GM18858 (cell line): Measurements from ENCODE around the gene NTF4.
A peak's percentile ranks its signal among the peaks of the same experiment; 100 is the strongest.
"Not testable (repeated sequence)": the region's sequence is repeated elsewhere in the genome, so short reads cannot be mapped to it uniquely, and the experiment has no call there.

Source experiments
- ATAC-seq: cut with Tn5 transposase; IDR thresholded peaks from one replicate; pipeline ENCODE4 v1.9.1; 2021; ENCODE audit not compliant: unreplicated experiment

The NTF4 gene

DNA sequence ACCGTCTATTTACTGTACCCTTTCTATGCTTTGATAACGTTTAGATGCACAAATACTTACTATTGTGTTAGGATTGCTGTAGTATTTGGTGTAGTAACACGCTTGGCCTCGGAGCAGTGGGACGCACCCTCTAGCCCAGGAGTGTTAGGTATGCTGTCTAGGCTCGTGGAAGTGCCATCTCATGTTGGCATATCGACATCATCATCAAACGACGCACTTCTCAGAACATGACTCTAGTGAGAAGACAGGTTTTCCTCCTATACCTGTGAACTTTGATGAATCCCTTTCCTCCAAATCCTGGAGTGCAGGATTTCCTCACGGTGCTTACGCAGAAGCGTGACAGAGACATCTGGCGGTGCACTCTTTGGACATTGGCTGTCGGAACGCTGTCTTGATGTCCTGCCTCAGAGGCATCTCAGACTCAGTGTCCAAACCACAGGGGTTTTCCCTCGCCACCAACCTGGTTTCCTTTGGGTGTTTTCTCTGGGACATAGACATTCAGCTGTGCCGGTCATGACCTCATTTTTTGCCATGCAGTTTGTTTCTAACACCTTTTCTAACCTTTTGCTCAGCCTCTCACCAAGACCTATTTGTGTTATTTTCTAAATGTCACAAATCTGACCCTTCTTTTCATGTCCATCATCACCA lies 26.9 kb upstream of the NTF4 start:
- ATAC-seq: no peak

DNA sequence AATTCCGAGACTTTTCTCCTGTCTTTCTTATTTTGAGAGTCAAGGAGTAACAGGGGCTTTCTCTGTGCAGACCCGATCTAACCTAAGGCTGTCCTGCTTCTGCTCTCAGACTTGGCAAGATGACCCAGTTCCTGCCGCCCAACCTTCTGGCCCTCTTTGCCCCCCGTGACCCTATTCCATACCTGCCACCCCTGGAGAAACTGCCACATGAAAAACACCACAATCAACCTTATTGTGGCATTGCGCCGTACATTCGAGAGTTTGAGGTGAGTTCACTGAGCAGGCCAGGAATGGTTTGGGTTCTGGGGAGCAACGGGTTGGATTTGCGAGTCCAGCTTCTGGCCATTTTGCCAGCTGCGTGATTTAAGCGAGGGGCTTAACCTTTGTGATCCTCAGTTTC lies 21.7 kb upstream of the NTF4 start:
- ATAC-seq: no peak

DNA sequence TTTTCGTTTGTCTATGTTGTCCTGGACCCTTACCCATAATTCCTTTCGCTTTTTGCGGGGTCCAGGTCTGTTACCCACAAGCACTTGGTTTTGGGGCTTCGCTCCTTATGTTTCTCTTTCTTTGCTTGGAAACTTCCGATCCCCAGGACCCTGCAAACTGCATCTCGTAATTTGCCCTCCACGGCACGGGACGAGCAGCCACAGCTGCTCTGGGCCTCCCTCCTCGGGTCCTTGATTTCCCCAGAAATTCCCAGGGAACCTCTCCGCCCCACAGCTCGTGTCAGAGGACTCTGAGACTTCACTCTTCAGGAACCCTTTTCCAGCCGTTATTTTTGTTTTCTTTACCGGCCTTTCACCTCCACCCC lies 21.2 kb upstream of the NTF4 start:
- ATAC-seq: no peak

DNA sequence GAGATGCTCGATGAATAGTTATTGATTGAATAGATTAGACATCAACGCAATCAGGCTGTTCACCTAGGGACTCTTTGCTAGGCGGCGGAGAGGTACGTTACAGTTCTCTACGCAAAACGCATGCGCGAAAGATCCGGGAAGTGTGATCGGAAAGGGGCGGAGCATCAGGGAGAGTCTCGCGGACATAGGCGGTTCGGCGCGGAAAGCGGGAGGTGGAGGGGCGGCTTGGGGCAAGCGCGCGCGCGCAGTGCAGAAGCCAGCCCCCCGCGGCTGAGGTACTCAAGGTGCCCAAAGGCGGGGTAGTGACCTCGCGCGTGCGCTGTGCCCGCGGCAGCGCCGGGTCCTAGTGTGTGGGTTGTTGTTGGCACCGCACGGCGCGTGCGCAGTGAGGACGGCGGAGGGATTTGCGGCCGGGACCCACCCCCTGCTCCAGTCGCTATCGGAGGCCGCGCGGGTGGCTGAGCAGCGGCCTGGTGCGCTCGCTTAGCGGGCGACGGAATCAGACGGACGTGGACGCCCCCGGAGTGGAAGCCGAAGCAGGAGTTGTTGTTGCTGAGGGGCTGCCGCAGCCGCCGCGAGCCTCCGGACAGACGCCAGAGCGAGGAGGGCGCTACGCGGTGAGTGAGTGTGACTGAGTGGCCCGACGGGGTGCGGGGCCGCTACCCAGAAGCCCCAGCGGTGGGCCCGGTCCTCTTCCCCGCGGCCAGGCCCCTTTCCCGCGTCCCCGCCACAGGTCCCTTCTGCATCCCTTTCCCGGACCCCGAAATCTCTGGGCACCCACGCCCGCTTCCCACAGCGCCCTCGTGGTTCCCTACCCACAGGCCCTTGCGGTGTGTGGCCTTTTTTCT lies 20.6 kb upstream of the NTF4 start, which contains the start of gene SNRNP70:
Gene SNRNP70 (plus strand): TSS at position 432 of the 848 bp plus-strand sequence. CDS start 964 bp downstream, outside the sequence.
- ATAC-seq: peak; percentile 72

DNA sequence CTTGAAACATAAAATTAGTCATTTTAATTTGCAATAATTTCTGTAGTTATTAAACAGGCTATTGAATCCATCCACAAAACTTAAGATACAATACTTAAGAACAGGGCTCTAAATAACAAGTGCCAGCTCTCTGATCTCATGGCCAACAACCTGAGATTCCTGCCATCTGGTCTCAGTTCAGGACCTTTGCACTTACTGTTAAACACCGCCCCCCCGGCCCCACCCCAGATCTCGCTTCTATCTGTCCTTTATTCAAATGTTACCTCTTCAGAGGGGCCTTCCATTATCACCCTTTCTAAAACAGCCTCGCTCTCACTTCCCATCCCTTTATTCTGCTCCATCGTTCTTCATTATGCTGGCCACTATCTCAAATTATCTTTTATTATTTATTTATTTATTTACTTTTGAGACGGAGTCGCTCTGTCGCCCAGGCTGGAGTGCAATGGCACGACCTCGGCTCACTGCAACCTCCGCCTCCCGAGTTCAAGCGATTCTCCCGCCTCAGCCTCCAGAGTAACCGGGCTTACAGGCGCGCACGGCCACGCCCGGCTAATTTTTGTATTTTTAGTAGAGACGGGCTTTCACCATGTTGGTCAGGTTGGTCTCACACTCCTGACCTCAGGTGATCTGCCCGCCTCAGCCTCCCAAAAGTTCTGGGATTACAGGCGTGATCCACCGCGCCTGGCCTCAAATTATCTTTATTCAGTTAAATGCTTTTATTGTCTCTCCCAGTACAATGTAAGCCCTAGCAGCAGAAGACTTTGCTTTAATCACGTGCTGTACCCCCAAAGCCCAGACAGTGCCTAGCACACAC lies 19.8 kb upstream of the NTF4 start:
- no peak for ATAC-seq

DNA sequence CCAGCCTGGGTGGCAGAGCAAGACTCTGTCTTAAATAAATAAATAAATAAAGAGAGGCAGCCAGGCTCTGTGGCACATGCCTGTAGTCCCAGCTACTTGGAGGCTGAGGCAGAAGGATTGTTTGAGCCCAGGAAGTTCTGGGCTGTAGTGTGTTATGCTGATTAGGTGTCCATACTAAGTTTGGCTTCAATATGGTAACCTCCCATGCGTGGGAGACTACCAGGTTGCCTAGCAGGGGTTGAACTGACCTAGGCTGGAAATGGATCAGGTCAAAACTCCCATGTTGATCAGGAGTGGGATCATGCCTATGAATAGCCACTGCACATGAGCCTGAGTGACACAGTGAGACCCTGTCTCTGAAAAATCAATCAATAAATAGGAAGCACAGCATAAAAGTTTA lies 16.7 kb upstream of the NTF4 start:
- ATAC-seq: no peak

DNA sequence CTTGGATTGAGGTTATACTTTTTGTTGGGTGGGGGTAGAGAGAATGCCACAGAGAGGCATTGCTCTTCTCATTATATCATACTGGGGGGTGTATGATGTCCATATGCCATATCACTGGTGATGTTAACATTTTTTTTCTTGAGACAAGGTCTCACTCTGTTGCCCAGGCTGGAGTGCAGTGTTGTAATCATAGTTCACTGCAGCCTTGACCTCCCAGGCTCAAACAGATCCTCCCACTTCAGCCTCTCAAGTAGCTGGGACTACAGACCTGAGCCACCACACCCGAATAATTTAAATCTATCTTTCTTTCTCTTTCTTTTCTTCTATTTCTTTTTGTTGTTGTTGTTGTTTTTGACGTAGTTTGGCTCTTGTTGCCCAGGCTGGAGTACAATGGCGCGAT lies 15.8 kb upstream of the NTF4 start:
- no peak for ATAC-seq

DNA sequence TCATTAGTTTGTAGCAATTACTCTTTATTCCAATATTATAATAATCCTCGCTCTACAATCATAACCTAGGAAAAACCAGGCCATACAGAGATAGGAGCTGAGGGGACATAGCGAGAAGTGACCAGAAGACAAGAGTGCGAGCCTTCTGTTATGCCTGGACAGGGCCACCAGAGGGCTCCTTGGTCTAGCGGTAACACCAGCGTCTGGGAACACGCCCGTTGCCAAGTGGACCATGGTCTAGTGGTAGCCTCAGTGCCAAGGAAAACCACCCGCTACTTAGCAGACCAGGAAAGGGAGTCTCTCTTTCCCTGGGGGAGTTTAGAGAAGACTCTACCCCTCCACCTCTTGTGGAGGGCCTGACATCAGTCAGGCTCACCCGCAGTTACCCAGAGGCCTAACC lies 10.3 kb upstream of the NTF4 start:
- ATAC-seq: not testable (repeated sequence)

DNA sequence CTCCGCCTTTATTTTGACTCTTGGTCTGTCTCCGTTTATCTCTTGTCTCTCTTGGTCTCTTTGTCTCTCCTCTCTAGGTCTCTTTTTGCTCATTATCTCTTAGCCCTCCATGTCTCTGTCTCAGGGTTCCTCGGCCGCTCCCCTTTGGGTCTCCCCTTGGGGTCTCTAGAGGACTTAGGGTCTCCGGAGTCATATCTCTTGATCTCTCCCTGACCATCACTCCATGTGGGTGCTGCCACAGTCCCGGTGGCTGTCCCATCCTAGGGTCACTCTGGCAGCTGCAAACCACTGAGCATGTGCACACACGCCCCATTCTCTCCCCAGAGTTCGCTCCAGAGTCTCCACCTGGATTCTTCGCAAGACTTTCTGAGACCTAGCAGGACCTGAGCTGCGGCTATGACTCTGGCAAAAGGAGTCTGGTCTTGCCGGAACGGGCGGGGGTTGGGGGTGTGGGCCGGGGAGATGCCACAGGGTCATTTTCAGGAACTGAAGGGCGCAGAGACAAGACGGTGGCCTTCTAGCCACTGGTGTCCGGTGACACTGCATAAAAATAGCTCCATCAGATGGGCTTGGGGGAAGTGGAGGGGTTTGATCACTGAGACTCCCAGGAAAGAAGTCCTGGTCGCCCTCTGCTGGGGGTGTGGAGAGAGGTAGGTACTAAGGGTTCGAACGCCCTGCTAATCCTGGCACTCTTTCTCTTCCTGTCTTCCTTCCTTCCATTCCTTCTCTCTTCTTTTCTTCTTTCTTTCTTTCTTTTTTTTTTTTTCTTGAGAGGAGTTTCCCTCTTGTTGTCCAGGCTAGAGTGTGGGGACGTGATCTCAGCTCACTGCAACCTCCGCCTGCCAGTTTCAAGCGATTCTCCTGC lies 9.1 kb upstream of the NTF4 start:
- no peak for ATAC-seq

DNA sequence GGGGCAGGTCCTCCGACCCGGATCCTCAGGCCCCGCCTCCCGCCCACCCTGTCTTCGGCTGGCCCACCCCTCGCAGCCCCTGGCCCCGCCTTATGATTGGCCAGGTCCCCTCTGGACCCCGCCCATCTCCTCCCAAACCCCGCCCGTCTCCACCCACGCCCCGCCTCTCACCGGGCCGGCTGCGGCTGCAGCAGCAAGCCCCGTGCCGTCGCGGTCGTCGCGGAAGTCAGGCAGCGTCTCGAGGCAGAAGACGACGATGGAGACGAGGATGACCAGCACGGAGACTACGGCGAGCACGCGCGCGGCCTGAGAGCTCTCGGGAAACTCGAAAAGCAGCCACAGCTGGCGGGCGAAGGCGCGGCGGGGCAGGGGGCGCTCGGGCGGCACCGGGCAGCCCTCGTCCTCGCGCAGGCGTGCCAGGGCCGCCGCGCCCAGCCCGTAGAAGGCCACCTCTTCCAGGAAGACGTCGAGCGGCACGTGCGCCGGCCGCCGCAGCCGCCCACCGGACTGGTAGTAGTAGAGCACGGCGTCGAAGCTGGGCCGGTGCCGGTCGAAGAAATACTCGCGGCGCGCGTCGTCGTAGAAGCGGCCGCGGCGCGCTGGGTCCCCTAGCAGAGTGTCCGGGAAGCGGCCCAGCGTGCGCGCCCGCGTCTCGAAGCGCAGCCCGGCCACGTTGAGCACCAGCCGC lies 7.4 kb upstream of the NTF4 start:
- ATAC-seq: no peak

DNA sequence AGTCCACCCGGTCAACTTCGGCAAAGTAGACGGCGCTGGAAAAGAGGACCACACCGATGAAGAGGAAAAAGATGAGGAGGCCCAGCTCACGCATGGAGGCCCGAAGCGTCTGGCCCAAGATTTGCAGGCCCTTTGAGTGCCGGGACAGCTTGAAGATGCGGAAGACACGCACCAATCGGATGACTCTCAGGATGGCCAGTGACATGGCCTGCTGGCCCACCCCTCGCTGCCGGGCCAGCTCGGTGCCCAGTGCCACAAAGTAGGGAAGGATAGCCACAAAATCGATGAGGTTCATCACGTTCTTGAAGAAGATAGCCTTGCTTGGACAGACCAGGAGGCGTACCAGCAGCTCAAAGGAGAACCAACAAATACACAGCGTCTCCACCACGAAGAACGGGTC lies 5.8 kb upstream of the NTF4 start:
- no peak for ATAC-seq

DNA sequence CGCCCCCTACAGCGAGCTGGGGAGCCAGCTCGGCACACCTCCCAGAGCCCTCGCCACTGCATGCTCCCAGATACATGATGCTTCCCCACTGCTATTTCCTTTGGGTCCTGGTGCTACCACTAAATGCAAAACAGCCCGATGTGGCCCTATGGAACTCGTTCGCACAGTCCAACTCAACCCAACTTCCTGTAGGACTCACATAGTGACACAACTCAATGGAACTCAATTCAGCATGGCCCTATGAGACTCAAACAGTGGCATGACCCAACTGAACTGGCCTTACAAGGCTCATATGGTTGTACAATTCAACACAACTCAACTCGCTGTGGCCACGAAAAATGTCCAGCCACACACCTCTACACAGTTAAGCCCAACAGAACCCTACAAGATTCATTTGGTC lies 4.4 kb upstream of the NTF4 start:
- no peak for ATAC-seq

DNA sequence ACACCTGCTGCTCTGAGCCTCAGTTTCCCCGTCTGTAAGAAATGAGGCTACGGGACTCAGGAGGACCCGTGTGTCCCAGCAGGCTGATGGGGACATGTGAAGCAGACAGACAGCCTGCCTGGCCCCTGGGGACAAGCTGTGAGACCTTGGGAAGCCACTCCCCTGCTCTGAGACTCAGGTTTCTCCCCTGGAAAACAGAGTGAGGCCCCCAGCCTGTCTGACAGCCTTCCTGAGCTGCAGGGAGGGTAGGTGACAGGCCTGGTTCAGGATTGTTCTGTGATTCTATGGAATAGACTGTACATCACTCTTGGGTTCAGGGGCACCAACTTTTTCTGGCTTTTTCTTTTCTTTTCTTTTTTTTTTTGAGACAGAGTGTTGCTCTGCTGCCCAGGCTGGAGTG lies 2.9 kb upstream of the NTF4 start:
- ATAC-seq: no peak

DNA sequence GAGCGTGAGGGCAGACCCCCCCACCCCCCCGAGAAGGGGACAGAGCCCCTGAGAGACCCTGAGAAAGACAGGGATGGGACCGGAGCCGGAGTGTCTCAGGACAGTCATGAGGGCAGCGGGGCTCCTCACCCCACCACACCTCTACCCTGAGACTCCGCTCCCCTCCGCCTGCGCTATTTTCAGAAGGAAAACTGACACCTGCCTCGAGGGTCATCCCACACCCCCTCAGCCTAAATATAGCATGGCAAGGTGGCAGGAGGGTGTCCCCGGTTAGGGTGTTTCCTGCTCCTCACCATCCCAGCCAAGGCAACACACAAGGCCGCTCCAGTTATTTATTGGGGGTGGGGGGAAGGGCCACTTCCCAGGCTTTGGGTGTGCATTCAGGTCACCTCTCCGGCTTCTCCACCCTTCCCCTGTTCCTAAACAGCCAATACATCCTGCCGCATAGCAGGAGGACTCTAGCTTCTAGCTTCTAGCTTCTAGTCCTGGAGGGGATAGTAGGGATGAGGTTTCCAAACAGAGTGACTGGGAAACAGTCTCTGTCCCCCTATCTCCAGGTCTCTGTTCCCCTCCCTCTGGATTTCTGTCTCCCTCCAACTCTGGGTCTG lies 1.4 kb upstream of the NTF4 start:
- no peak for ATAC-seq

DNA sequence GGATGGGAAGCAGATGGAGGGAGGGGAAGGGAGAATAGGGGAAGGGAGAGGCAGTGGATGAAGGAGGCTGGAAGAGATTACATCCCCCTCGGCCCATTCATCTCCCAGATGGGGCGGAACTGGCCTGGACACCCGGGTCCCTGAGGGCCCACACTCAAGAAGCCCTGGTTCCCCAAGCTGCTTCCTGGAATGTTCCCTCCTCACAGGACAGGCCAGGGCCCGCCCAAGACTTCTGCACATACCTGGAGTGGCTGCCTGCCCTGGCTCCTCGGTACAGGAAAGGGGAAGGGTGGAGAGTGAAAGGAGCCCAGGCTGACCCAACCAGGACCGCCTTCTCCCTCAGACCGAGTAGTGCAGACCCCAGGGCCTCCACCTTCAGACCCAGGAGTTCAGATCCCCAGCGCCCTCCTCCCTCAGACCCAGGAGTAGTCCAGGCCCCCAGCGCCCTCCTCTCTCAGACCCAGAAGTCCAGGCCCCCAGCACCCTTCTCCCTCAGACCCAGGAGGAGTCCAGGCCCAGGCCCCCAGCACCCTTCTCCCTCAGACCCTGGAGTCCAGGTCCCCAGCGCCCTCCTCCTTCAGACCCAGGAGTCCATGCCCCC lies 489 bp downstream of the NTF4 start:
- no peak for ATAC-seq

DNA sequence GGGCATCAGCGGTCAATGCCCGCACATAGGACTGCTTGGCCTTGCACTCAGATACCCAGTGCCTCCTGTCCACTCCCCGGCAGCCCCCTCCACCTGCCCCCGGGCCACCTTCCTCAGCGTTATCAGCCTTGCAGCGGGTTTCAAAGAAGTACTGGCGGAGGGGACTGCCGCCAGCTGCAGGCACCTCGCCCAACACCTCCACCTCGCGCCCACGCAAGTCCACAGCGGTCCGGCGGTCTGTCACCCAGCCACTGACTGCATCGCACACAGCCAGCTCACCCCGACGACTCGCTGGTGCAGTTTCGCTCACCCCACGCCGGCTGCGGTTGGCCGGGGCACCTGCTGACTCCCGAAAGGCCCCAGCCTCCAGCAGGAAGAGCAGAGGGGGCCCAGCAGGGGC lies 3.2 kb downstream of the NTF4 start:
- ATAC-seq: no peak

DNA sequence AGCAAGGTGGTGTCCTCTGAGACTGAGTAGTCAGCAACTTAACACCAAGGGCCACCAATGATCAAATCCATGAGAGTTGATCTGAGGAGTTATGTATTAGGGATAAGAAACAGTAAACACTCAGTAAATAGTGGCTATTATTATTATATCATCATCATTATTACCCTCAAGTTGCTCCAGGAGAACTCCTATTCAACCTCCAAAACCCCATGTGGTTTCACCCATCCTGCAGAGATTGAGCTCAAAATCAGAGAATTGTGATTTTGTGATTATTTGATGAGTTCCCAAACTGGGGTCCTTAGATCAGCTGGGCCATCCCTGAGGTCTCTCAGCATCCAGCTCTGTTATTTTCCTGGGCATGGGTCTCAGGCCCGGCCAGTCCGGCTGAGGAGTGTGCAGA lies 3.6 kb downstream of the NTF4 start:
- ATAC-seq: no peak

DNA sequence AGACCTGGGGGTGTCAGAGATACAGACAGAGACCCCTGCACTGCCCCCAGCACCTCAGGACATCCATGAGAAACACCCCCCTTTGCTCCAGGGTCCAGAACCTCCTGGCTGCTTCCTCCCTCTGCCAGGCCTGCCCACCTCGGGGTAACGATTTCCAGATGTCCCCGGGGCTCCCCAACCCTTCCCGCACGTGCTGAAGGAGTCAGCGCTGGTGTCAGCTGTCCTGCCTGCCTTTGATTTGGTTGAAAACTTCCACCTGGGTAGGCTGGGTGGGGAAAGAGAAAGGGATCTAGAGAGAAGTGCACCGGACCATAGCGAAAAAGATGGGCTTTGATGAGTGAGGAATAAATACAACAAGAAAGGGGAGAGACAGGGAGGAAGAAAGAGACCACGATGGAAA lies 5.6 kb downstream of the NTF4 start:
- no peak for ATAC-seq

DNA sequence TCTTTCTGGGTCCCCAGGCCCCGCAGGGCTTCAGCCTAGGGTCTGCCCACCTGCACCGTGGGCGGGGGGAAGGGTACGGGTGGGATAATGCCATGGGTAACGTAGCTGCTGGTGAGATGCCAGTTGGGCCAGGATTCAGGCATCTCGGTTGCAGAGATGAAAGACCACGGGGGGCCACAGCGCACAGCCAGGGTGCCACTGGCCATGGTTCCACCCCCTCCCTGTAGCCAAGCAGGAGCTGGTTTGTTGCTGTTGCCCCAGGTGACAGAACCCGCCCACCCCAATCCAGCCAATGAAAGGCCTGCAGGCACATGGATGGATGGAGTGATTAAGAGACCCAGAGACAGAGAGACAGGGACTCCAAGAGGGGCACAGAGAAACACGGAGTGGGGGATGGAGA lies 6.1 kb downstream of the NTF4 start:
- ATAC-seq: no peak
